ENCODE results near the gene BICC1. TPM values are rescaled to one million over a fixed set of nuclear protein-coding genes. Genes with fewer than 3 reads are reported as not detected.
A peak's percentile ranks its signal among the peaks of the same experiment; 100 is the strongest.

Gene BICC1
- total and polyA plus RNA-seq, 2 of the 13 experiments (the other 11 are each of a cell fraction or from before 2014, with no cell fraction given): 0.18 to 1.5 TPM

- TF ChIP-seq ZNF142 (CRISPR knock-in tag; IDR thresholded peaks at IDR 0.05) (no peak), MLLT10 (CRISPR knock-in tag; IDR thresholded peaks at IDR 0.05) (no peak), PHB2 (IDR thresholded peaks at IDR 0.05; ENCODE audit: partially characterized antibody) (no peak), ZNF256 (CRISPR knock-in tag; conservative IDR thresholded peaks at IDR 0.05) (no peak), STAT5B (CRISPR knock-in tag; IDR thresholded peaks at IDR 0.05) (no peak), HOXA5 (CRISPR knock-in tag; IDR thresholded peaks at IDR 0.05) (0 out of 2 replicates have a peak, but pooled peaks have one; percentile 26), REL (CRISPR knock-in tag; conservative IDR thresholded peaks at IDR 0.05) (no peak), MAFK (conservative IDR thresholded peaks at IDR 0.05 in 1 of 2, IDR thresholded peaks at IDR 0.05 in 1 of 2; ENCODE audit: low read length in 2 of 2) (no peak), WIZ (CRISPR knock-in tag; IDR thresholded peaks at IDR 0.05) (no peak), HDAC6 (IDR thresholded peaks at IDR 0.05; ENCODE audit: low read depth, low read length) (no peak), HNRNPL (IDR thresholded peaks at IDR 0.05; ENCODE audit: low read depth, low read length) (peak; percentile 63; the same call in 1 of the 2 replicates), SP1 (IDR thresholded peaks at IDR 0.05) (no peak), SP1 (CRISPR knock-in tag; IDR thresholded peaks at IDR 0.05) (no peak), RBFOX2 (IDR thresholded peaks at IDR 0.05; ENCODE audit: low read depth, low read length) (0 out of 2 replicates have a peak, but pooled peaks have one; percentile 1), TBX2 (CRISPR knock-in tag; IDR thresholded peaks at IDR 0.05; ENCODE audit: borderline replicate concordance) (0 out of 2 replicates have a peak, but pooled peaks have one; percentile 18), ZNF607 (CRISPR knock-in tag; IDR thresholded peaks at IDR 0.05; ENCODE audit: borderline replicate concordance) (no peak), ZNF432 (CRISPR knock-in tag; IDR thresholded peaks at IDR 0.05; ENCODE audit: borderline replicate concordance) (no peak), RORA (CRISPR knock-in tag; IDR thresholded peaks at IDR 0.05) (no peak), SRSF4 (IDR thresholded peaks at IDR 0.05; ENCODE audit: low read depth, low read length, poor library complexity, severe bottlenecking) (no peak), ZNF207 (IDR thresholded peaks at IDR 0.05; ENCODE audit: borderline replicate concordance) (no peak), TP53 (CRISPR knock-in tag; conservative IDR thresholded peaks at IDR 0.05) (no peak), ZFY (CRISPR knock-in tag; IDR thresholded peaks at IDR 0.05) (peak; percentile 18; the same call in 1 of the 2 replicates), ZMYM4 (CRISPR knock-in tag; IDR thresholded peaks at IDR 0.05) (0 out of 2 replicates have a peak, but pooled peaks have one; percentile 17), MYC (CRISPR knock-in tag; IDR thresholded peaks at IDR 0.05; ENCODE audit: borderline replicate concordance) (peak; percentile 42; the same call in 1 of the 2 replicates), TBL1XR1 (IDR thresholded peaks at IDR 0.05; ENCODE audit: borderline replicate concordance, low read length, partially characterized antibody) (no peak)
These were observed 777 bp downstream of the BICC1 start (continued) for GRCh38 chr10:58513188-58514110.
